H54 (cell line): ENCODE results near the gene DPP7.

Experiments
- DNase-seq: peaks from one replicate; pipeline ENCODE4 v3.0.0; 2011; ENCODE audit warnings: low spot score, mixed read lengths; ENCODE audit not compliant: insufficient read length
- FAIRE-seq: peaks from 3 replicates; lab custom pipeline; 2011; peaks lifted over from hg19 to GRCh38; lab: Jason Lieb, UNC
- POLR2A ChIP-seq: IDR thresholded peaks from 2 replicates; pipeline ENCODE4 v1.6.1; 2011; ENCODE audit warnings: low read depth, mild to moderate bottlenecking, low read length

DPP7 gene

DNA sequence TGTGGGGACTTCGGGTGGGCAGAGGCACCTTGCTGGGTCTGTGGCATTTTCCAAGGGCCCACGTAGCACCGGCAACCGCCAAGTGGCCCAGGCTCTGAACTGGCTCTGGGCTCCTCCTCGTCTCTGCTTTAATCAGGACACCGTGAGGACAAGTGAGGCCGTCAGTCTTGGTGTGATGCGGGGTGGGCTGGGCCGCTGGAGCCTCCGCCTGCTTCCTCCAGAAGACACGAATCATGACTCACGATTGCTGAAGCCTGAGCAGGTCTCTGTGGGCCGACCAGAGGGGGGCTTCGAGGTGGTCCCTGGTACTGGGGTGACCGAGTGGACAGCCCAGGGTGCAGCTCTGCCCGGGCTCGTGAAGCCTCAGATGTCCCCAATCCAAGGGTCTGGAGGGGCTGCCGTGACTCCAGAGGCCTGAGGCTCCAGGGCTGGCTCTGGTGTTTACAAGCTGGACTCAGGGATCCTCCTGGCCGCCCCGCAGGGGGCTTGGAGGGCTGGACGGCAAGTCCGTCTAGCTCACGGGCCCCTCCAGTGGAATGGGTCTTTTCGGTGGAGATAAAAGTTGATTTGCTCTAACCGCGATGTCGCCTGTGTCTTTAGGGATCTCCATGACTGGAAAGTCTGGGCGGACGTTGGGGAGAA is 5.8 kb downstream of the DPP7 start:
- FAIRE-seq, result no peak

DNA sequence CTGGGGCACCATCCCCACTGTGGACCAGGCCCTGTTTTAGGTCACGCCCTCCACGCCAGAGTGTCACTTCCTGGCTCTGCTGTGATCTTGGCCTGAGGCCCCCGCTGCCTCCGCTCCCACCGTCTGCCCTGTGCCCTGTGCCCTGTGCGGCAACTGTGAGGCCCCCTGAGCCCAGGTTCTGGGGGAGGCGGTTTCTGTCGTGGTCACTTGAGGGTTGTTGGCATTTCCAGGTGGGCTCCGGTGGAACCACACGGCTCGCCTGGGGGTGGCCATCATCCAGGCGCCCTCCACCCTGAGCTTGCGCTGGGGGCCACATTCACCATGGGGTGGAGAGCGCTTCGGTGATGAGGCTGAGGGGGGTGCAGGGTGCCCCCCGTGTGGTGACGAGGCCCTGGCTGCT is 6.6 kb downstream of the DPP7 start:
- DNase-seq (no peak), FAIRE-seq (no peak)
- no peak for TF ChIP-seq POLR2A

More for the DNA sequence above, 5.8 kb downstream of the DPP7 start:
- no peak for DNase-seq
- TF ChIP-seq POLR2A, result no peak

DNA sequence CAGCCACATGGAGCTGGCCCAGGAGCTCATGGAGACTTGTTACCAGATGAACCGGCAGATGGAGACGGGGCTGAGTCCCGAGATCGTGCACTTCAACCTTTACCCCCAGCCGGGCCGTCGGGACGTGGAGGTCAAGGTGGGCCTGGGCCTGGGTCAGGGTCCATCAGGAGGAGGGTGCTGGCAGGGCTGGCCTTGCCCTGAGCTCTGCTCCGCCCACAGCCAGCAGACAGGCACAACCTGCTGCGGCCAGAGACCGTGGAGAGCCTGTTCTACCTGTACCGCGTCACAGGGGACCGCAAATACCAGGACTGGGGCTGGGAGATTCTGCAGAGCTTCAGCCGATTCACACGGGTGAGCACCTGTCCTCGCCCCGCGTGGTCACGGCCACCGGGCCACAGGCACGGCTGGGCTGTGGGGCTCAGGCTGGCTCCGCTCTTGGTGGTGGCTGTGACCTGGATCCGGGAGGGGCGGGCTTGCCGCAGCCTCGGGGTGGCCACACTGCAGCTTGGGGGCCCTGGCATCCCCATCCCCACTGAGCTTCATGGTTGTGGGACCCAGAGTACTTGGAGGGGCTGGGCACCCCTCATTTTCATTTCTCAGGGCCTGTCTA is 7.1 kb downstream of the DPP7 start:
- FAIRE-seq, result no peak
- no peak for DNase-seq
- no peak for TF ChIP-seq POLR2A

DNA sequence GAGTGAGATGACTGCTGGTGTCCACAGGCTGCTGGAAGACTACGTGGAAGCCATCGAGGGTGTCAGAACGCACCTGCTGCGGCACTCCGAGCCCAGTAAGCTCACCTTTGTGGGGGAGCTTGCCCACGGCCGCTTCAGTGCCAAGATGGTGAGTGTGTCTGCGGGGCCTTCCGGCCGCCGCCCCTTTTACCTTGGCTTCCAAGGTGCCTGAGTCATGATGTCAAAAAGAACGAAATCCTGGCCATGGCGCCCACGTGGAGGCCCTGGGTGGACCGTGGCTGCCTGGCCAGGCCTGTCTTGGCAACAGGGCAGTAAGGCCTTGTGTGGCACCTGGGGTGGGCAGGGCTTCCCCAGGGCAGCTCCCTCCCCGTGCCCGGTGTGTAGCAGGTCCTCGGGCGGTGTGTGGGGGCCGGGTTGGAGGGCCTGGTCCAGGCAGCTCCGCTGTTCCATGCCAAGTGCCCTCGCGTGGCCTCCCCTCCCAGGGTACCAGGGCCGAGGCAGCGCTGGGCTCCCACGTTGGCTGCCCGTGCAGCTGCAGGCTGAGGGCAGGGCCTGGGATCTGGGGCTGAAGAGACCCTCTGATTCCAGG is 7.8 kb downstream of the DPP7 start:
- TF ChIP-seq POLR2A, result no peak
- DNase-seq (no peak), FAIRE-seq (no peak)

DNA sequence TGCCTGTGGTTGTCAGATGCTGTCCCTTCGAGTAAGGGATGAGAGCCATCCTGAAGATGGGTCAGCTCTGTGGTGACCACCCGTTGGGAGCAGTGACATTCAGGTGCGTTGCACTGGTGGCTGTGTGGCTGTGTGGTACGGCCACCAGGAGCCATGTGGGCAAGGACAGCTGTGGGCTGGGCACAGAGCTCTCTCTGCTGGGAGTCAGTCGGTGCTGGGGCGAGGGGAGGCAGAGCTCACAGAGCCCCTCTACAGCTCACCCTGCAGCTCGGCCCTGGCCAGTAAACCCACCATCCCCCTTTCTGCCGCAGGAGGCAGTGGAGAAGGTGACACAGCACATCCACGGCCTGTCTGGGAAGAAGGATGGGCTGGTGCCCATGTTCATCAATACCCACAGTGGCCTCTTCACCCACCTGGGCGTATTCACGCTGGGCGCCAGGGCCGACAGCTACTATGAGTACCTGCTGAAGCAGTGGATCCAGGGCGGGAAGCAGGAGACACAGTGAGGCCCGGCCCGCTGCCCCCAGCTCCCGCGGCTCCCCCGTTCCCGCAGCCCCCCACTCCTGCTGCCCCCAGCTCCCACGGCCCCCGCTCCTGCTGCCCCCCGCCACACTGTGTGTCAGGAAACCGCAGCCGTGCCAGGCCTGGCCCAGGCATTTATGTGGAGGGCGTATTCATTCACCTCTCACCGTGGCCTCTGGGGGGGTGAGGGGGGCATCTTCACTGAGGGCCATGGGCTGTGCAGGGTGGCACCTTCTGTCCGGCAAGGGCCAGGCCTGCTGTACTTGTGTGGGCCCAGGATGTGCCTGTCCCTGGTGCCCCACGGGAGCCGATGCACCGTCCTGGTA is 8.5 kb downstream of the DPP7 start:
- DNase-seq, result no peak
- TF ChIP-seq POLR2A, result no peak
- no peak for FAIRE-seq

DNA sequence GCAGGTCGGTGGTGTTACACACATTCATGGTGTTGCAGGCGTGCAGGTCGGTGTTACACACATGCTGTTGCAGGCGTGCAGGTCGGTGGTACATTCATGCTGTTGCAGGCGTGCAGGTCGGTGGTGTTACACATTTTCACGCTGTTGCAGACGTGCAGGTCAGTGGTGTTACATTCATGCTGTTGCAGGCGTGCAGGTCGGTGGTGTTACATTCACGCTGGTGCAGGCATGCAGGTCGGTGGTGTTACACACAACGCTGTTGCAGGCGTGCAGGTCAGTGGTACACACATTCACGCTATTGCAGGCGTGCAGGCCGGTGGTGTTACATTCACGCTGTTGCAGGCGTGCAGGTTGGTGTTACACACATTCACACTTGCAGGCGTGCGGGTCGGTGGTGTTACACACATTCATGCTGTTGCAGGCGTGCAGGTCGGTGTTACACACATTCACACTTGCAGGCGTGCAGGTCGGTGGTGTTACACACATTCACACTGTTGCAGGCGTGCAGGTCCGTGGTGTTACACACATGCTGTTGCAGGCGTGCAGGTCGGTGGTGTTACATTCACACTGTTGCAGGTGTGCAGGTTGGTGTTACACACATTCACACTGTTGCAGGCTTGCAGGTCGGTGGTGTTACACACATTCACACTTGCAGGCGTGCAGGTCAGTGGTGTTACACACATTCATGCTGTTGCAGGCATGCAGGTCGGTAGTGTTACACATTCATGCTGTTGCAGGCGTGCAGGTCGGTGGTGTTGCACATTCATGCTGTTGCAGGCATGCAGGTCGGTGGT is 11.1 kb downstream of the DPP7 start:
- no peak for TF ChIP-seq POLR2A
- no peak for FAIRE-seq
- DNase-seq, result no peak

DNA sequence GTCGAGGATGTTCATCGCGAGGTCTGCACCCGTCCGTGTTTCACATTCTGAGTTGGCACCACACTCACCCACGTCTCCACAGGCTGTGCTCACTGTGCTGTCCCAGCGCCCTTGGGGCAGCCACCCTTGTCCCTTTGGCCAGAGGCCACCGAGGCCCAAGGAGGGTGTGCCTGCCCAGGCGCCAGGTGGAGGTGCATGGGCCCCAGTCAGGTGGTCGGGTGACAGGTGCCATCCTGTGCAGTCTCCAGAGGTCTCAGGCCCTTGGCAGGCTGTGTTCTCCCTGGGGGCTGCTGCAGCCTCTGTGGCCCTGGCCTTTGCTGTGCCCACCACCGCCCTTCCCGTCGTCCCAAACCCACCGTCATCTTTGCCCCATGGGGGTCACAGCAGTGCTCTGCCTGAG is 15.3 kb downstream of the DPP7 start:
- DNase-seq (no peak), FAIRE-seq (no peak)
- TF ChIP-seq POLR2A, result no peak

DNA sequence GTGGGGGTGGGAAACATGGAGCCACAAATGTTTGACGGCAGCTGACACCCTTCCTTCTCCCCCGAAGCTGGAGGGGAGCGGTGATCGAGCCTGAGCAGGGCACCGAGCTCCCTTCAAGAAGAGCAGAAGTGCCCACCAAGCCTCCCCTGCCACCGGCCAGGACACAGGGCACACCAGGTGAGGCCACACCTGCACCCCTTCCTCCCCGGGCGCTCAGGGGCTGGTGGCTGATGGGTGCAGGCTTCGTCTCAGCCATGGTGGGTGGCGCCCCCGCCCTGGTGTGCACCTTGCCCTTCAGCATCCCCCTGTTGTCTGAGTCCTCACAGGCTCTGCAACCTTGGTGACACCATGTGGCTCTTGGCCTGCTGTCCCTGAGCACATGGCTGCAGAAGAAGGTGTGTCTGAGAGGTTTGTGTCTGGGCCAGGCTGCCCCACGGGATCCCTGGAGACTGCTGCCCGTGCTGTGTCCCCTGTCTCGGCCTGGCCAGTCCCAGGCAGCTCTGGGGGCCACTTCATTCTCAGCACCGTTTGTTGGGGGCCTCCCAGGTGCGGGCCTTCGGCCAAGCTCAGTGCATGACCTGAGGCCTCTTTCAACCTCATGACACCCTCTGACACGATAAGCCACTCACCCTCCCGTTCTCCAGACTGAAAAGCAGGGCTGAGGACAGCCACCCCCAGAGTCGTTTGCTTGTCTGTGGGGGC is 16.6 kb downstream of the DPP7 start:
- no peak for FAIRE-seq
- TF ChIP-seq POLR2A, result no peak
- no peak for DNase-seq

DNA sequence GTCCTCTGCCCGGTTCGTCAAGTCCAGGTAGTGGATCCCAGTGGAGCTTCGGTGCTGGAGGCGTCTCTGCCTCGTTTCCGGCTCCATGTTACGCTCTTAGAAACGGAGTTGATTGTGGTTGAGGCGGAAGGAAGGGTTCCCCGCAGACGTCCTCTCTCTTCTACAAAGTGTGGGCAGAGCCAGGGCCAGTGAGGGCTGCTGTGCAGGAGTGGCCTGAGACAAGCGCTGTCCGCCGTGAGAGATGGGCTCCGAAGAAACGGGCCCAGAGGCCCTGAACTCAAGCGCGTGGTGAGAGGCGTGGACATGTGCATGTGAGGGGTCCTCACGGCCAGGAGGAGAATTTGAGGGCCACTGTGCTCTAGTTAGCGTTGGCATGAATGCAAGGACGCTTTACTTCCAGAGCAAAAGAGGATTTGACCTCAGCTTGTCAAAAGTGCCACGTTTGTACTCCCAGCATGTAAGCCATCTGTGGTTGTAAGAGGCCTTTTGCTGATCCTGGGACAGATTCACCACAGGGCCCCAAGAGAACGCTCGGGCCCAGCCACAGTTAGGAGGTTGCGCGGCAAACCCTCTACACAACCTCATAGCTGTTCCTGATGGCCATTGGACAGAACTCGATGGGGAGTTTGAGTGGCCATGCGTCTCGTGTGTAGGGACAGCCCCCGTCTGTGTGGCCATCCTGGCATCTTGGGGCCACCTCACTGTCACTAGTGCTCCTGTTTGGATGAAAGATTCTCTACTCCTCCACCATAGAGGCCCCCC is 17.6 kb downstream of the DPP7 start:
- no peak for FAIRE-seq
- no peak for TF ChIP-seq POLR2A
- DNase-seq, result no peak

DNA sequence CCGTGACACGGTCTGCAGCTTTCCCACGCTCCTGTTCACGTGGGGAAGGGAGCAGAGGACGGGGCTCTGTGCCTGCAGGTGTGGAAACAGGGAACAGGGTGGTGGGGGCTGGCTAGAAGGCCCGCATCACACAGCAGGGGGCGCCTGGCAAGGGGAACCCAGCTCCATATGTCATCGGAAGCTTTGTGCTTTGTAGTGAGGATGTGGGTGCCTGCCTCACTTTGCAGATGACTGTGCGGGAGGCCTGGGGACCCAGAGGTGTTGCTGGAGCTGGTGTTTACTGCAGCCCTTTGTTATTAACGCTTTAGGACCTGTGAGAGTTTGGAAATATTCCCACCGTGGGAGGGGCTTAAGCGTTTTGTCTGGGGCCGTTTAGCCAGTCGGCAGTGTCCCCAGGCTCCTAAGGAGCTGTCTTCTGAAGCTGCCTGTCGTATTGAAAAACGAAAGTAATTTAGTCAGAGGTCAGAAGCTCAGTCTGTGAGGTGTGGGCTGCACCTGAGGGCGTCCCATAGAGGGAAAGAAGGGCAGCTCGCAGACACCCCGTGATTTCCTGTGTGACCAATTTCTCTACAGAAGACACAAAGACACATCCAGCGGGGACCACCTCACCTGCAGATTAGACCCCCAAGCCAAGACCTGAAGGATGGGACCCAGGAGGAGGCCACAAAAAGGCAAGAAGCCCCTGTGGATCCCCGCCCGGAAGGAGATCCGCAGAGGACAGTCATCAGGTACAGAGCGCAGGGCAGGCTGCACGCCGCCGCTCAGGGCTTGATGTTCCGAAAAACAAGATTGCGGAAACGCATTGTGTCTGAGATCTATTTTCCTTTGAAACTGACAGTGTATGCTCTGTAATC is 18.6 kb downstream of the DPP7 start:
- DNase-seq, result no peak
- no peak for TF ChIP-seq POLR2A
- no peak for FAIRE-seq

DNA sequence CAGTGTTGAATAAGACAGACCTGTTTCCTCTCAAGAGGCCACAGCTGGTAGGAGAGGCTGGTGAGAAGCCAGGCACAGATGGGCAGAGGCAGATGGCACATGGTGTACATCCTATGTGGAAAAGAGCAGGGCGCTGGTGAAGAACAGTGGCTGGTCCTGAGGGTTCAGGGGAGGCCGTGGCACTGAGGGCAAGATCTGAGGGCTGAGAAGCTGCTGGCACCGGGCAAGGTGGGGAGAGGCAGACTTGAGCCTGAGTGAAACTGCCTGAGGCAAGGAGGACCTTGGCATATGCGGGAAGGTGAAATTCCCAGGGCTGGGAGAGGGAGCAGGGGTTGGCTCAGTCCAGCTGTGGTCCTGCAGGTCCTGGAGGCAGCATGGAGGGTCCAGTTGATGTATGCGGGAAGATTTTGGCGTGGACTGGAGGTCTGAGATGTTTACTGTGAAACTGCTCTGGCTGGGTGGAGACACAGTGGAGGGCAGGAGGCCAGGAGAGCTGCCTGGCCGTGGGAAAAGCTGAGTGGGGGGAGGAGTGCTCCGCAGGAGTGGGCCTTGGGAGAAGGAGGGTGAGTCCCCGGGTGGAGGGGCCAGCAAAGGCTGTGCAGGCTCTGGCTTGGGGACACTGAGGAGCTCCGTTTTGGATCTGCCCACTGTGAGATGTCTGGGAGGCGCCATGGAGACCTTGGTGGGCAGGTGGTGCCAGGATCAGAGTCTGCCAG is 25.1 kb downstream of the DPP7 start:
- TF ChIP-seq POLR2A, result no peak
- DNase-seq (no peak), FAIRE-seq (no peak)
